SK-N-SH treated with all-trans-retinoic acid at 6 μM for 48 hours (cell line): ENCODE measurements around the gene MARK3.

Experiments
- ARNTL ChIP-seq: fragments of 450-650 bp; formaldehyde crosslinking; IDR thresholded peaks from 2 replicates; pipeline ENCODE4 v1.5.0; 2020; ENCODE audit warnings: low read depth, mild to moderate bottlenecking, moderate library complexity, borderline replicate concordance
- ESRRG ChIP-seq: fragments of 250-450 bp; sonication (Bioruptor Pico); IDR thresholded peaks from 2 replicates; pipeline ENCODE4 v1.6.1; 2021; ENCODE audit warnings: mild to moderate bottlenecking
- ISL1 ChIP-seq: fragments of 250-450 bp; sonication (Bioruptor Pico); IDR thresholded peaks from 2 replicates; pipeline ENCODE4 v2.1.2; 2022; ENCODE audit warnings: mild to moderate bottlenecking, moderate library complexity
- PPARA ChIP-seq: fragments of 250-450 bp; sonication (Bioruptor Pico); IDR thresholded peaks from 2 replicates; pipeline ENCODE4 v1.5.0; 2020; ENCODE audit warnings: mild to moderate bottlenecking, borderline replicate concordance
- RARB ChIP-seq: fragments of 250-450 bp; sonication (Bioruptor Pico); IDR thresholded peaks from 2 replicates; pipeline ENCODE4 v1.8.0; 2021; ENCODE audit warnings: mild to moderate bottlenecking, moderate library complexity
- TCF4 ChIP-seq: fragments of 250-450 bp; sonication (Bioruptor Pico); IDR thresholded peaks from 2 replicates; pipeline ENCODE4 v1.8.0; 2021; ENCODE audit warnings: mild to moderate bottlenecking, moderate library complexity, borderline replicate concordance
- ZFP3 ChIP-seq: fragments of 250-450 bp; sonication (Bioruptor Pico); IDR thresholded peaks from 2 replicates; pipeline ENCODE4 v1.5.0; 2020; ENCODE audit warnings: mild to moderate bottlenecking, moderate library complexity
- ZFP30 ChIP-seq: fragments of 450-650 bp; formaldehyde crosslinking; IDR thresholded peaks from 2 replicates; pipeline ENCODE4 v1.5.0; 2022; ENCODE audit warnings: mild to moderate bottlenecking, moderate library complexity
- ZNF8 ChIP-seq: fragments of 450-650 bp; formaldehyde crosslinking; IDR thresholded peaks from 2 replicates; pipeline ENCODE4 v1.5.0; 2020; ENCODE audit warnings: mild to moderate bottlenecking, moderate library complexity
- TF ChIP-seq, protein P1 (sequence below): fragments of 250-450 bp; sonication (Bioruptor Pico); IDR thresholded peaks from 2 replicates; pipeline ENCODE4 v1.8.0; 2020; ENCODE audit warnings: mild to moderate bottlenecking, moderate library complexity, borderline replicate concordance
- TF ChIP-seq, protein P2 (sequence below): fragments of 250-450 bp; sonication (Bioruptor Pico); IDR thresholded peaks from 2 replicates; pipeline ENCODE4 v1.5.0; 2020; ENCODE audit warnings: mild to moderate bottlenecking, moderate library complexity
- TF ChIP-seq, protein P3 (sequence below): fragments of 250-450 bp; sonication (Bioruptor Pico); IDR thresholded peaks from 2 replicates; pipeline ENCODE4 v1.8.0; 2021; ENCODE audit warnings: low read depth, mild to moderate bottlenecking, moderate library complexity, borderline replicate concordance
- TF ChIP-seq, protein P4 (sequence below): fragments of 250-450 bp; sonication (Bioruptor Pico); IDR thresholded peaks from 2 replicates; pipeline ENCODE4 v1.5.1; 2020; ENCODE audit warnings: low read depth, mild to moderate bottlenecking, moderate library complexity

DNA sequence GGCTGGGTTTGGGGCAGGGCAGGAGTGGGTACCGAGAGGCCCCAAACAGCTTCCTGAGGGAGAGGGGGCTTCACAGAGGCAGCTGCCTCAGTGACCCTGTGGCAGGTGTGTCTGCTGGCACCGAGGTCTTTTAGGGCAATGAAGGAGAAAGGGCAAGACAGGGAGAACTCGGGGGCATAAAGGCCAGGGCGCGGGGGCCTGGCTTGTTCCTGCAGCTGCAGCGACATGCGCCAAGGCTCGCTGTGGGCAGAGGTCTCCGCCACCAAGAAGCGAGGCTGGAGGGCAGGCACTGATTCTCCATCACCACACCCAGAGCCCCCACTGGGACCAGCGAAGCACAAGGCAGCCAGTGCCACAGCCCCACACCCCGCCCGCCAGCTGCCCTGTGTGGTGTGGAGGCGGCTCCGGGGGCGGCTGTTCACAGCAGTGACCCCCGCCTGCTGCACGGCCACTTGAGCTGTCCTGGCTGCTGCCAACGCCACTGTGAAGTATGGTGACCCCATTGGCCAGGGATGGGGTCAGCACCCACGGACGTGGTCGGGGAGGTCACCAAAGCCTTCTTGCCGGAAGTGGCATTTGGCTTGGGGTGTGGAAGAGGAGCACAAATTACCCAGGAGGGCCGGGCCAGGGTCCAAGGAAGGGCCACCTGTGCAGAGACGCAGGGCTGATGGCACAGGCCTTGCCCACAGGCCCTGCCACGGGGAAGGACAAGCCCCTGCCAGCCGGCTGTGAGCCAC is 160.9 kb downstream of the MARK3 start:
- no peak for TF ChIP-seq ESRRG (CRISPR knock-in tag)
- TF ChIP-seq, protein P1, sequence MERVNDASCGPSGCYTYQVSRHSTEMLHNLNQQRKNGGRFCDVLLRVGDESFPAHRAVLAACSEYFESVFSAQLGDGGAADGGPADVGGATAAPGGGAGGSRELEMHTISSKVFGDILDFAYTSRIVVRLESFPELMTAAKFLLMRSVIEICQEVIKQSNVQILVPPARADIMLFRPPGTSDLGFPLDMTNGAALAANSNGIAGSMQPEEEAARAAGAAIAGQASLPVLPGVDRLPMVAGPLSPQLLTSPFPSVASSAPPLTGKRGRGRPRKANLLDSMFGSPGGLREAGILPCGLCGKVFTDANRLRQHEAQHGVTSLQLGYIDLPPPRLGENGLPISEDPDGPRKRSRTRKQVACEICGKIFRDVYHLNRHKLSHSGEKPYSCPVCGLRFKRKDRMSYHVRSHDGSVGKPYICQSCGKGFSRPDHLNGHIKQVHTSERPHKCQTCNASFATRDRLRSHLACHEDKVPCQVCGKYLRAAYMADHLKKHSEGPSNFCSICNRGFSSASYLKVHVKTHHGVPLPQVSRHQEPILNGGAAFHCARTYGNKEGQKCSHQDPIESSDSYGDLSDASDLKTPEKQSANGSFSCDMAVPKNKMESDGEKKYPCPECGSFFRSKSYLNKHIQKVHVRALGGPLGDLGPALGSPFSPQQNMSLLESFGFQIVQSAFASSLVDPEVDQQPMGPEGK (CRISPR knock-in tag): no peak
- TF ChIP-seq RARB (CRISPR knock-in tag): no peak
- TF ChIP-seq, protein P2, sequence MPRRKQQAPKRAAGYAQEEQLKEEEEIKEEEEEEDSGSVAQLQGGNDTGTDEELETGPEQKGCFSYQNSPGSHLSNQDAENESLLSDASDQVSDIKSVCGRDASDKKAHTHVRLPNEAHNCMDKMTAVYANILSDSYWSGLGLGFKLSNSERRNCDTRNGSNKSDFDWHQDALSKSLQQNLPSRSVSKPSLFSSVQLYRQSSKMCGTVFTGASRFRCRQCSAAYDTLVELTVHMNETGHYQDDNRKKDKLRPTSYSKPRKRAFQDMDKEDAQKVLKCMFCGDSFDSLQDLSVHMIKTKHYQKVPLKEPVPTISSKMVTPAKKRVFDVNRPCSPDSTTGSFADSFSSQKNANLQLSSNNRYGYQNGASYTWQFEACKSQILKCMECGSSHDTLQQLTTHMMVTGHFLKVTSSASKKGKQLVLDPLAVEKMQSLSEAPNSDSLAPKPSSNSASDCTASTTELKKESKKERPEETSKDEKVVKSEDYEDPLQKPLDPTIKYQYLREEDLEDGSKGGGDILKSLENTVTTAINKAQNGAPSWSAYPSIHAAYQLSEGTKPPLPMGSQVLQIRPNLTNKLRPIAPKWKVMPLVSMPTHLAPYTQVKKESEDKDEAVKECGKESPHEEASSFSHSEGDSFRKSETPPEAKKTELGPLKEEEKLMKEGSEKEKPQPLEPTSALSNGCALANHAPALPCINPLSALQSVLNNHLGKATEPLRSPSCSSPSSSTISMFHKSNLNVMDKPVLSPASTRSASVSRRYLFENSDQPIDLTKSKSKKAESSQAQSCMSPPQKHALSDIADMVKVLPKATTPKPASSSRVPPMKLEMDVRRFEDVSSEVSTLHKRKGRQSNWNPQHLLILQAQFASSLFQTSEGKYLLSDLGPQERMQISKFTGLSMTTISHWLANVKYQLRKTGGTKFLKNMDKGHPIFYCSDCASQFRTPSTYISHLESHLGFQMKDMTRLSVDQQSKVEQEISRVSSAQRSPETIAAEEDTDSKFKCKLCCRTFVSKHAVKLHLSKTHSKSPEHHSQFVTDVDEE: no peak
- no peak for TF ChIP-seq ZFP30
- no peak for TF ChIP-seq PPARA
- no peak for TF ChIP-seq ZNF8 (CRISPR knock-in tag)
- TF ChIP-seq ISL1 (CRISPR knock-in tag): no peak
- TF ChIP-seq, protein P3, sequence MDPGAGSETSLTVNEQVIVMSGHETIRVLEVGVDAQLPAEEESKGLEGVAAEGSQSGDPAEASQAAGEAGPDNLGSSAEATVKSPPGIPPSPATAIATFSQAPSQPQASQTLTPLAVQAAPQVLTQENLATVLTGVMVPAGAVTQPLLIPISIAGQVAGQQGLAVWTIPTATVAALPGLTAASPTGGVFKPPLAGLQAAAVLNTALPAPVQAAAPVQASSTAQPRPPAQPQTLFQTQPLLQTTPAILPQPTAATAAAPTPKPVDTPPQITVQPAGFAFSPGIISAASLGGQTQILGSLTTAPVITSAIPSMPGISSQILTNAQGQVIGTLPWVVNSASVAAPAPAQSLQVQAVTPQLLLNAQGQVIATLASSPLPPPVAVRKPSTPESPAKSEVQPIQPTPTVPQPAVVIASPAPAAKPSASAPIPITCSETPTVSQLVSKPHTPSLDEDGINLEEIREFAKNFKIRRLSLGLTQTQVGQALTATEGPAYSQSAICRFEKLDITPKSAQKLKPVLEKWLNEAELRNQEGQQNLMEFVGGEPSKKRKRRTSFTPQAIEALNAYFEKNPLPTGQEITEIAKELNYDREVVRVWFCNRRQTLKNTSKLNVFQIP (CRISPR knock-in tag): no peak
- TF ChIP-seq ARNTL (CRISPR knock-in tag): no peak
- TF ChIP-seq, protein P4, sequence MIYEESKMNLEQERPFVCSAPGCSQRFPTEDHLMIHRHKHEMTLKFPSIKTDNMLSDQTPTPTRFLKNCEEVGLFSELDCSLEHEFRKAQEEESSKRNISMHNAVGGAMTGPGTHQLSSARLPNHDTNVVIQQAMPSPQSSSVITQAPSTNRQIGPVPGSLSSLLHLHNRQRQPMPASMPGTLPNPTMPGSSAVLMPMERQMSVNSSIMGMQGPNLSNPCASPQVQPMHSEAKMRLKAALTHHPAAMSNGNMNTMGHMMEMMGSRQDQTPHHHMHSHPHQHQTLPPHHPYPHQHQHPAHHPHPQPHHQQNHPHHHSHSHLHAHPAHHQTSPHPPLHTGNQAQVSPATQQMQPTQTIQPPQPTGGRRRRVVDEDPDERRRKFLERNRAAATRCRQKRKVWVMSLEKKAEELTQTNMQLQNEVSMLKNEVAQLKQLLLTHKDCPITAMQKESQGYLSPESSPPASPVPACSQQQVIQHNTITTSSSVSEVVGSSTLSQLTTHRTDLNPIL (CRISPR knock-in tag): no peak
- TF ChIP-seq ZFP3 (CRISPR knock-in tag): no peak
- no peak for TF ChIP-seq TCF4
